K562 (cell line): ENCODE results near the gene UQCRFS1. TPM values are rescaled to one million over a fixed set of nuclear protein-coding genes. Genes with fewer than 3 reads are reported as not detected.

ENCODE experiments used
- ATAC-seq: fragments of 200-7000 bp; cut with Tn5 transposase; 3 replicates; pipeline ENCODE4 v1.9.1; 2020; ENCODE audit warnings: moderate library complexity
- BruUV-seq: library from RNA; stranded (reverse); fragments of 400-500 nt; replicated peaks from 2 replicates; lab custom pipeline; 2021; lab: Mats Ljungman, UMichigan
- CTCF ChIA-PET: fragments of 300-600 bp; formaldehyde crosslinking; extraction: SDS; loops from one replicate; lab custom pipeline; 2021; ENCODE audit warnings: low intra/inter-chr PET ratio; lab: Yijun Ruan, JAX
- POLR2A ChIA-PET: fragments of 300-600, 350-650 bp; sonication (Branson Sonifier 250); formaldehyde crosslinking; extraction: SDS; loops from one replicate; lab custom pipeline; 2021; ENCODE audit warnings: antibody characterized with exemption, inconsistent platforms; lab: Yijun Ruan, JAX
- DNase-seq, 4 experiments: peaks; one replicate each; pipeline versions ENCODE4 v3.0.0 to v3.0.0-alpha.2; 2011 to 2018; ENCODE audit warnings: low spot score in 3 of 4, mixed read lengths in 3 of 4; ENCODE audit errors: extremely low read depth in 1 of 4
- FAIRE-seq: peaks from 2 replicates; lab custom pipeline; 2011; peaks lifted over from hg19 to GRCh38; lab: Jason Lieb, UNC
- H2AFZ ChIP-seq: 2 replicates; pipeline ENCODE4 v1.6.0; 2011; ENCODE audit warnings: low read depth, low read length, control low read depth, inconsistent platforms
- H3K27ac ChIP-seq: fragments of 200-600 bp; 3 replicates; pipeline ENCODE4 v1.8.0; 2011; ENCODE audit warnings: low read depth, mild to moderate bottlenecking, control low read depth, inconsistent platforms, low read length, moderate library complexity, mixed read lengths; ENCODE audit errors: extremely low read depth
- H3K27me3 ChIP-seq, 2 experiments: fragments of 300-600 bp in 1 of 2; 2 replicates in 1 of 2; 3 replicates in 1 of 2; pipeline versions ENCODE4 v1.6.0 to v1.8.0; 2011; ENCODE audit warnings: inconsistent platforms in 2 of 2, low read length in 2 of 2, mild to moderate bottlenecking in 1 of 2, mixed read lengths in 1 of 2, moderate library complexity in 1 of 2; ENCODE audit not compliant: control insufficient read depth in 2 of 2, insufficient read depth in 2 of 2
- H3K36me3 ChIP-seq: fragments of 300-600 bp; 3 replicates; pipeline ENCODE4 v1.8.0; 2011; ENCODE audit warnings: mild to moderate bottlenecking, low read length, inconsistent platforms; ENCODE audit not compliant: control insufficient read depth, insufficient read depth
- H3K4me1 ChIP-seq, 2 experiments: fragments of 200-600 bp in 1 of 2; replicated peaks in 1 of 2; 2 replicates in 1 of 2; 3 replicates in 1 of 2; pipeline versions ENCODE4 v1.5.1 to v1.8.0; 2011; ENCODE audit warnings: inconsistent platforms in 2 of 2, low read length in 2 of 2, mild to moderate bottlenecking in 1 of 2, mixed read lengths in 1 of 2, moderate library complexity in 1 of 2; ENCODE audit not compliant: control insufficient read depth in 2 of 2, insufficient read depth in 2 of 2
- H3K4me2 ChIP-seq: 2 replicates; pipeline ENCODE4 v1.6.1; 2011; ENCODE audit warnings: low read length, control low read depth, inconsistent platforms, mixed read lengths; ENCODE audit not compliant: insufficient read depth
- H3K4me3 ChIP-seq: fragments of 200-600 bp; sonication (generic), shearing (Covaris generic); 2 replicates; pipeline ENCODE4 v1.5.1; 2016; ENCODE audit warnings: control low read depth, inconsistent platforms
- H3K79me2 ChIP-seq: fragments of 200-600 bp; 3 replicates; pipeline ENCODE4 v1.8.0; 2011; ENCODE audit warnings: low read length, inconsistent platforms; ENCODE audit not compliant: control insufficient read depth, insufficient read depth
- H3K9ac ChIP-seq, 2 experiments: 2 replicates each; pipeline versions ENCODE4 v1.6.0 to v1.6.1; 2011; ENCODE audit warnings: low read depth in 2 of 2, low read length in 2 of 2, control low read depth in 1 of 2, inconsistent platforms in 1 of 2, mild to moderate bottlenecking in 1 of 2, mixed read lengths in 1 of 2; ENCODE audit not compliant: insufficient read depth in 1 of 2
- H3K9me1 ChIP-seq: one replicate; pipeline ENCODE4 v1.6.0; 2011; ENCODE audit warnings: inconsistent platforms, mild to moderate bottlenecking, low read length, moderate library complexity; ENCODE audit not compliant: control insufficient read depth, insufficient read depth
- H3K9me3 ChIP-seq: replicated peaks from 2 replicates; pipeline ENCODE4 v1.5.1; 2011; ENCODE audit warnings: low read depth, low read length, inconsistent platforms; ENCODE audit not compliant: control insufficient read depth, insufficient read depth
- H4K20me1 ChIP-seq: replicated peaks from 2 replicates; pipeline ENCODE4 v1.6.1; 2011; ENCODE audit warnings: low read length, inconsistent platforms, mixed read lengths; ENCODE audit not compliant: control insufficient read depth, insufficient read depth
- CBFA2T3 ChIP-seq: fragments of 450-650 bp; IDR thresholded peaks from 2 replicates; pipeline ENCODE4 v1.6.1; 2017
- FOXJ2 ChIP-seq: fragments of 200-800 bp; sonication (Bioruptor generic); IDR thresholded peaks from 2 replicates; pipeline ENCODE4 v1.6.1; 2016; ENCODE audit warnings: missing genetic modification characterization, missing compliant biosample characterization
- ZNF76 ChIP-seq: fragments of 250-450 bp; sonication (Bioruptor Pico); IDR thresholded peaks from 2 replicates; pipeline ENCODE4 v1.4.0; 2020; ENCODE audit warnings: mild to moderate bottlenecking, moderate library complexity, borderline replicate concordance
- WGBS: fragments of 100-300 bp; shearing (Covaris generic); methylation state at CpG from one replicate; pipeline ENCODE4 v1.1.6; 2016; ENCODE audit warnings: low coverage, mixed read lengths; ENCODE audit not compliant: insufficient coverage; ENCODE audit errors: missing lambda C conversion rate; 5-methylcytosine and 5-hydroxymethylcytosine counted together
- in situ Hi-C: fragments of 300-500 bp; cut with MboI; formaldehyde crosslinking; loops from 4 replicates; pipeline ENCODE4 v1.15.0; 2018; ENCODE audit warnings: inconsistent platforms, mixed read lengths
- intact Hi-C: fragments of 100-400 bp; cut with micrococcal nuclease; formaldehyde crosslinking; loops from 2 replicates; pipeline ENCODE4 v1.14.2; 2022
- polyA plus RNA-seq, 8 experiments: library from polyadenylated mRNA; depleted of rRNA in 4 of 8; stranded (reverse) in 5 of 8; unstranded in 3 of 8; fragments of >200 nt; fragmentation: Nextera tagmentation in 2 of 8; fragmentation: Illumina TruSeq in 1 of 8; extraction: Ambion mirVana in 2 of 8; extraction: Trizol in 1 of 8; gene quantifications; 2 replicates each; pipeline versions ENCODE4 v1.2.1 to v1.2.3, GENCODE V29; 2011 to 2014; ENCODE audit warnings: inconsistent platforms in 1 of 8, missing spikeins in 1 of 8
- total RNA-seq, 7 experiments: library from RNA; depleted of rRNA in 6 of 7; stranded (reverse); fragments of >200 nt in 6 of 7; fragmentation: Illumina TruSeq in 2 of 7; extraction: Trizol in 2 of 7; gene quantifications; 2 replicates each; pipeline versions ENCODE4 v1.2.1 to v1.2.3, GENCODE V29; 2011 to 2021; ENCODE audit warnings: low replicate concordance in 1 of 7
- TF ChIP-seq, protein P1 (sequence below): fragments of 450-650 bp; IDR thresholded peaks from 2 replicates; pipeline ENCODE4 v1.6.1; 2017; ENCODE audit warnings: antibody characterized with exemption
- TF ChIP-seq, protein P2 (sequence below): fragments of 250-450 bp; sonication (Bioruptor Pico); IDR thresholded peaks from 2 replicates; pipeline ENCODE4 v1.4.0; 2020
- TF ChIP-seq, protein P3 (sequence below): fragments of 200-800 bp; sonication (Bioruptor generic); IDR thresholded peaks from 2 replicates; pipeline ENCODE4 v1.6.1; 2017; ENCODE audit warnings: missing genetic modification characterization, missing compliant biosample characterization

The UQCRFS1 gene
- total and polyA plus RNA-seq, 9 of the 15 experiments (the other 6 are each of a cell fraction or from before 2014, with no cell fraction given), result 10.8 to 110 (median 64.7) TPM

DNA sequence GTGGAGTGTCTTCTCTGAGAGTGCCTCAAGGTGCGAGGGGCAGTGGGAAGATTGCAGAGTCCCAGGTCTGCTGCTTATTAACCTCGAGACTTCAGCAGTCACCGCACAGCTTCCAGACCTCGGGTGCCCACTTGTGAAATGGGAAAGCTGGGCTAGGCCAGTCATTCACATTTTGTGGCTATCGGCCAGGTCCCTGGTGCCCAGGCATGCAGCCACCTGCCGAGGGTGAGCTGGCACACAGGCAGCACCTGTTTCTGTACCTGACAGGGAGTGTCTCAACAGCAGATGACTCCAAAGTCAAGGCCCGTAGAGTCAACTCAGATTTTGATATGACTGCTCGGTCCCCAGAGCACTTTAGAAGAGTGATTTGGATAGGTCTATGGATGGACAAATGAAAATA, 21.9 kb downstream of the UQCRFS1 start:
- no peaks in the 10 kb centered on the region for H3K9me1 ChIP-seq
- DNase-seq, result no peak
- no peak overlapping the region for H3K27ac ChIP-seq
- intact Hi-C loops (no loop called here), in situ Hi-C loops (no loop called here)
- ATAC-seq, result no peak
- H3K9ac ChIP-seq, result no peak overlapping the region
- CTCF ChIA-PET, result no interaction called here
- no peaks in the 10 kb centered on the region; the same call in 1 of the 2 replicates for H3K9me3 ChIP-seq
- no peaks in the 10 kb centered on the region for H3K4me1 ChIP-seq
- H3K4me3 ChIP-seq, result no peak overlapping the region
- WGBS, result 3% methylated on average over 8 of the region's 8 CpGs
- TF ChIP-seq, protein P1, sequence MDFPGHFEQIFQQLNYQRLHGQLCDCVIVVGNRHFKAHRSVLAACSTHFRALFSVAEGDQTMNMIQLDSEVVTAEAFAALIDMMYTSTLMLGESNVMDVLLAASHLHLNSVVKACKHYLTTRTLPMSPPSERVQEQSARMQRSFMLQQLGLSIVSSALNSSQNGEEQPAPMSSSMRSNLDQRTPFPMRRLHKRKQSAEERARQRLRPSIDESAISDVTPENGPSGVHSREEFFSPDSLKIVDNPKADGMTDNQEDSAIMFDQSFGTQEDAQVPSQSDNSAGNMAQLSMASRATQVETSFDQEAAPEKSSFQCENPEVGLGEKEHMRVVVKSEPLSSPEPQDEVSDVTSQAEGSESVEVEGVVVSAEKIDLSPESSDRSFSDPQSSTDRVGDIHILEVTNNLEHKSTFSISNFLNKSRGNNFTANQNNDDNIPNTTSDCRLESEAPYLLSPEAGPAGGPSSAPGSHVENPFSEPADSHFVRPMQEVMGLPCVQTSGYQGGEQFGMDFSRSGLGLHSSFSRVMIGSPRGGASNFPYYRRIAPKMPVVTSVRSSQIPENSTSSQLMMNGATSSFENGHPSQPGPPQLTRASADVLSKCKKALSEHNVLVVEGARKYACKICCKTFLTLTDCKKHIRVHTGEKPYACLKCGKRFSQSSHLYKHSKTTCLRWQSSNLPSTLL, result no peak
- TF ChIP-seq CBFA2T3, result no peak
- H3K27me3 ChIP-seq, result peaks cover 20 to 38% of the 10 kb centered on the region in 2 experiments; a peak in 4 of 5 replicates
- no peaks in the 10 kb centered on the region for H4K20me1 ChIP-seq
- no peak for FAIRE-seq
- H3K79me2 ChIP-seq, result no peaks in the 10 kb centered on the region
- no TSS peak for BruUV-seq
- no peaks in the 10 kb centered on the region for H3K36me3 ChIP-seq
- H2AFZ ChIP-seq, result no peak overlapping the region
- POLR2A ChIA-PET, result no interaction called here
- H3K4me2 ChIP-seq, result no peak overlapping the region

DNA sequence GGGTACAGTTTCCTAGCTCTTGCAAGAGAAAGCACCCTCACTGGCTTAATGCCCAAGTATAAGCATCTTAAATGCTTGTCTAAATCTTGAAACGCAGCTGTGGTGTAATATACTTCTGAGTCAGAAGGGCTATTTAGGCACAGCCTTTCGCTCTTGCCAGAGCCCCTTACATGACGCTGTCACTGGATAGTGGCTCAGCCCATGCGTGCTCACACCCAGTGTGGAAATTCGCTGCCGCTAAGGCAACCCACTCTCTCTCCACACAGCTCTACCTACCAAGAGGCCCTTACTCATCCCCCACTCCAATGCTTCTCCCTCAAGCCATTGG, 24.0 kb downstream of the UQCRFS1 start:
- H3K36me3 ChIP-seq, result no peaks in the 10 kb centered on the region
- DNase-seq (no peak), ATAC-seq (no peak), FAIRE-seq (no peak)
- no peaks in the 10 kb centered on the region for H3K9me3 ChIP-seq
- H3K79me2 ChIP-seq, result no peaks in the 10 kb centered on the region
- in situ Hi-C loops (no loop called here), intact Hi-C loops (no loop called here)
- ChIA-PET CTCF (no interaction called here), POLR2A (interaction anchor here (1.3 kb wide), 1 partner anchor 15 kb away, joined by 3 read pairs; no protein-coding TSS in a partner anchor)
- no peak overlapping the region for H3K9ac ChIP-seq
- no peak overlapping the region for H2AFZ ChIP-seq
- no peaks in the 10 kb centered on the region for H3K9me1 ChIP-seq
- 1% methylated on average over 6 of the region's 6 CpGs for WGBS
- no peaks in the 10 kb centered on the region for H3K4me1 ChIP-seq
- H3K27me3 ChIP-seq, result peaks cover 20 to 52% of the 10 kb centered on the region in 2 experiments; a peak in 4 of 5 replicates
- no peak overlapping the region for H3K4me3 ChIP-seq
- BruUV-seq, result no TSS peak
- H4K20me1 ChIP-seq, result 0 out of 2 replicates have a peak, but pooled peaks cover 3% of the 10 kb centered on the region
- H3K4me2 ChIP-seq, result no peak overlapping the region
- no peak overlapping the region for H3K27ac ChIP-seq
- TF ChIP-seq, protein P2, sequence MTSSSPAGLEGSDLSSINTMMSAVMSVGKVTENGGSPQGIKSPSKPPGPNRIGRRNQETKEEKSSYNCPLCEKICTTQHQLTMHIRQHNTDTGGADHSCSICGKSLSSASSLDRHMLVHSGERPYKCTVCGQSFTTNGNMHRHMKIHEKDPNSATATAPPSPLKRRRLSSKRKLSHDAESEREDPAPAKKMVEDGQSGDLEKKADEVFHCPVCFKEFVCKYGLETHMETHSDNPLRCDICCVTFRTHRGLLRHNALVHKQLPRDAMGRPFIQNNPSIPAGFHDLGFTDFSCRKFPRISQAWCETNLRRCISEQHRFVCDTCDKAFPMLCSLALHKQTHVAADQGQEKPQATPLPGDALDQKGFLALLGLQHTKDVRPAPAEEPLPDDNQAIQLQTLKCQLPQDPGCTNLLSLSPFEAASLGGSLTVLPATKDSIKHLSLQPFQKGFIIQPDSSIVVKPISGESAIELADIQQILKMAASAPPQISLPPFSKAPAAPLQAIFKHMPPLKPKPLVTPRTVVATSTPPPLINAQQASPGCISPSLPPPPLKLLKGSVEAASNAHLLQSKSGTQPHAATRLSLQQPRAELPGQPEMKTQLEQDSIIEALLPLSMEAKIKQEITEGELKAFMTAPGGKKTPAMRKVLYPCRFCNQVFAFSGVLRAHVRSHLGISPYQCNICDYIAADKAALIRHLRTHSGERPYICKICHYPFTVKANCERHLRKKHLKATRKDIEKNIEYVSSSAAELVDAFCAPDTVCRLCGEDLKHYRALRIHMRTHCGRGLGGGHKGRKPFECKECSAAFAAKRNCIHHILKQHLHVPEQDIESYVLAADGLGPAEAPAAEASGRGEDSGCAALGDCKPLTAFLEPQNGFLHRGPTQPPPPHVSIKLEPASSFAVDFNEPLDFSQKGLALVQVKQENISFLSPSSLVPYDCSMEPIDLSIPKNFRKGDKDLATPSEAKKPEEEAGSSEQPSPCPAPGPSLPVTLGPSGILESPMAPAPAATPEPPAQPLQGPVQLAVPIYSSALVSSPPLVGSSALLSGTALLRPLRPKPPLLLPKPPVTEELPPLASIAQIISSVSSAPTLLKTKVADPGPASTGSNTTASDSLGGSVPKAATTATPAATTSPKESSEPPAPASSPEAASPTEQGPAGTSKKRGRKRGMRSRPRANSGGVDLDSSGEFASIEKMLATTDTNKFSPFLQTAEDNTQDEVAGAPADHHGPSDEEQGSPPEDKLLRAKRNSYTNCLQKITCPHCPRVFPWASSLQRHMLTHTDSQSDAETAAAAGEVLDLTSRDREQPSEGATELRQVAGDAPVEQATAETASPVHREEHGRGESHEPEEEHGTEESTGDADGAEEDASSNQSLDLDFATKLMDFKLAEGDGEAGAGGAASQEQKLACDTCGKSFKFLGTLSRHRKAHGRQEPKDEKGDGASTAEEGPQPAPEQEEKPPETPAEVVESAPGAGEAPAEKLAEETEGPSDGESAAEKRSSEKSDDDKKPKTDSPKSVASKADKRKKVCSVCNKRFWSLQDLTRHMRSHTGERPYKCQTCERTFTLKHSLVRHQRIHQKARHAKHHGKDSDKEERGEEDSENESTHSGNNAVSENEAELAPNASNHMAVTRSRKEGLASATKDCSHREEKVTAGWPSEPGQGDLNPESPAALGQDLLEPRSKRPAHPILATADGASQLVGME (CRISPR knock-in tag), result no peak
- TF ChIP-seq, protein P3, sequence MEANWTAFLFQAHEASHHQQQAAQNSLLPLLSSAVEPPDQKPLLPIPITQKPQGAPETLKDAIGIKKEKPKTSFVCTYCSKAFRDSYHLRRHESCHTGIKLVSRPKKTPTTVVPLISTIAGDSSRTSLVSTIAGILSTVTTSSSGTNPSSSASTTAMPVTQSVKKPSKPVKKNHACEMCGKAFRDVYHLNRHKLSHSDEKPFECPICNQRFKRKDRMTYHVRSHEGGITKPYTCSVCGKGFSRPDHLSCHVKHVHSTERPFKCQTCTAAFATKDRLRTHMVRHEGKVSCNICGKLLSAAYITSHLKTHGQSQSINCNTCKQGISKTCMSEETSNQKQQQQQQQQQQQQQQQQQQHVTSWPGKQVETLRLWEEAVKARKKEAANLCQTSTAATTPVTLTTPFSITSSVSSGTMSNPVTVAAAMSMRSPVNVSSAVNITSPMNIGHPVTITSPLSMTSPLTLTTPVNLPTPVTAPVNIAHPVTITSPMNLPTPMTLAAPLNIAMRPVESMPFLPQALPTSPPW (CRISPR knock-in tag), result no peak
- TF ChIP-seq FOXJ2 (tag) (no peak), ZNF76 (no peak)
